Nephron (organoid): ENCODE measurements around the gene DEPDC1.
A peak's percentile ranks its signal among the peaks of the same experiment; 100 is the strongest.
"Not testable (repeated sequence)": the region's sequence is repeated elsewhere in the genome, so short reads cannot be mapped to it uniquely, and the experiment has no call there.

Experiments used
- H3K27ac Mint-ChIP-seq, 3 experiments: 2 replicates each; pipeline ENCODE4 v1.8.0; 2020; ENCODE audit warnings: mixed read lengths in 3 of 3, mild to moderate bottlenecking in 2 of 3, moderate library complexity in 1 of 3
- H3K27me3 Mint-ChIP-seq: 2 replicates; pipeline ENCODE4 v1.8.0; 2021; ENCODE audit warnings: low read depth, mild to moderate bottlenecking, moderate library complexity, mixed read lengths
- H3K36me3 Mint-ChIP-seq: 2 replicates; pipeline ENCODE4 v1.8.0; 2020; ENCODE audit warnings: low read depth, mixed read lengths
- H3K4me1 Mint-ChIP-seq: 2 replicates; pipeline ENCODE4 v1.8.0; 2020; ENCODE audit warnings: mixed read lengths
- H3K4me3 Mint-ChIP-seq, 3 experiments: 2 replicates each; pipeline ENCODE4 v1.8.0; 2020; ENCODE audit warnings: mild to moderate bottlenecking in 3 of 3, mixed read lengths in 3 of 3, moderate library complexity in 2 of 3
- H3K9me3 Mint-ChIP-seq: 2 replicates; pipeline ENCODE4 v1.8.0; 2020; ENCODE audit warnings: mixed read lengths
- TF ChIP-seq, protein P1 (sequence below), 3 experiments: fragments of 200-600 bp; sonication (generic); IDR thresholded peaks; one replicate each; pipeline ENCODE4 v1.5.0; 2021; ENCODE audit warnings: antibody characterized with exemption in 3 of 3; ENCODE audit not compliant: unreplicated experiment in 3 of 3

Gene DEPDC1

DNA sequence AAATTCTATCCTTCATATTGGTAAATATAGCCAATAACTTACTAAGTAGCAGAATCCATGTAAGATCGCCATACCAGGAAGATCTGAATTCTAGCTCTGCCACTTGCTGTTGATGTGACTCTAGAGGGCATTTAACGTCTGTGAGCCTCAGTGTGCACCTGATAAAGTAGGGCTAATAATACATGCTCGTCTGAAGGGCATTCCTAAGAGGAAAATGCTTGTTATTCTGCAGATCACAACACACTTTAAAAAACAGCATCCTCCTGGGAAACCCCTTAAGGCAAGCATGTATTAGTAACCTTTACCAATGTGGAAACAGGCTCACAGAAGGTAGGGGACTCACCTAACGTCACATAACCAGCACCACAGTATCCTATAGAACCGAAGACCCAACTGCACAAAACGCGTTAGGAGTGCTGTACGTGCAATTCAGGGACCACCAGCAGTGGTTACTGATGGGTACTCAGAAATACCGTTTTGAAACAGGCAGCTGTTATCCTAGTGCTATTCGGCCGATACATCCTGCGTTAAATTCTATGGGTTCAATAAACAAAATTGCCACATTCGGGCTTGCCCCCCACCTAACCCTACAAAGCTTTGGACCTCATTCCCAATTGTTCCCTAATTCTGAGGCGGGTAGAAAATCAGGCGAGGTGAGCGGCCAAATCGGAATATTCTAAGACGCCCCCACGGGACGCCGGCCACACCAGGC is 758 bp downstream of the DEPDC1 start:
- Mint-ChIP-seq H3K4me1 (peaks cover 26% of the 10 kb centered on the region), H3K9me3 (no peaks in the 10 kb centered on the region), H3K4me3 (peak overlapping the region; percentile 95 to 96 (median 95)), H3K36me3 (peaks cover 8% of the 10 kb centered on the region), H3K27me3 (peaks cover 6% of the 10 kb centered on the region), H3K27ac (peak overlapping the region; percentile 51 to 87 (median 70))
- TF ChIP-seq, protein P1, sequence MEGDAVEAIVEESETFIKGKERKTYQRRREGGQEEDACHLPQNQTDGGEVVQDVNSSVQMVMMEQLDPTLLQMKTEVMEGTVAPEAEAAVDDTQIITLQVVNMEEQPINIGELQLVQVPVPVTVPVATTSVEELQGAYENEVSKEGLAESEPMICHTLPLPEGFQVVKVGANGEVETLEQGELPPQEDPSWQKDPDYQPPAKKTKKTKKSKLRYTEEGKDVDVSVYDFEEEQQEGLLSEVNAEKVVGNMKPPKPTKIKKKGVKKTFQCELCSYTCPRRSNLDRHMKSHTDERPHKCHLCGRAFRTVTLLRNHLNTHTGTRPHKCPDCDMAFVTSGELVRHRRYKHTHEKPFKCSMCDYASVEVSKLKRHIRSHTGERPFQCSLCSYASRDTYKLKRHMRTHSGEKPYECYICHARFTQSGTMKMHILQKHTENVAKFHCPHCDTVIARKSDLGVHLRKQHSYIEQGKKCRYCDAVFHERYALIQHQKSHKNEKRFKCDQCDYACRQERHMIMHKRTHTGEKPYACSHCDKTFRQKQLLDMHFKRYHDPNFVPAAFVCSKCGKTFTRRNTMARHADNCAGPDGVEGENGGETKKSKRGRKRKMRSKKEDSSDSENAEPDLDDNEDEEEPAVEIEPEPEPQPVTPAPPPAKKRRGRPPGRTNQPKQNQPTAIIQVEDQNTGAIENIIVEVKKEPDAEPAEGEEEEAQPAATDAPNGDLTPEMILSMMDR (IDR thresholded peaks at IDR 0.05; ENCODE audit: unreplicated experiment in 3 of 3): no peak

DNA sequence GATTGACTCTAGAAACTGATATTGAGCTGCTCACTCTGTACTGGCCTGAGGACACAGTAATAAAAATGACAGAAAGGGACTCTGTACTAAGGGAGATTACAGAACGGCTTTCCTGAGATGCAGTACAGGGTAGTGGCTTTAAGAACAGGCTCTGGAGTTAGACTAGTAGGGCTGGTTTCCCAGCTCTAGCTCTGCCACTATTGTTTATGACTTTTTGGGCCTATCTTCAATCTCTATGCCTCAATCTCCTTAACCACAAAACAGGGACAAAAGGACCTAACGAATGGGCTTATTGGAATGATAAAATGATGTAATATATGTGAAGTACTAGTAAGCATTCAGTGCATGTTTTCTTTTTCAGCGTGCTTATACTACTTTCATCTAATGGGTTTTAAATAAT is 1.4 kb downstream of the DEPDC1 start:
- Mint-ChIP-seq H3K27me3 (peaks cover 6% of the 10 kb centered on the region), H3K9me3 (no peaks in the 10 kb centered on the region), H3K4me3 (peak overlapping the region; percentile 95 to 96 (median 95)), H3K27ac (peak overlapping the region in 1 of 3 experiments; percentile 70), H3K36me3 (peaks cover 14% of the 10 kb centered on the region), H3K4me1 (peaks cover 26% of the 10 kb centered on the region)
- TF ChIP-seq, protein P1 (IDR thresholded peaks at IDR 0.05; ENCODE audit: unreplicated experiment in 3 of 3): no peak

DNA sequence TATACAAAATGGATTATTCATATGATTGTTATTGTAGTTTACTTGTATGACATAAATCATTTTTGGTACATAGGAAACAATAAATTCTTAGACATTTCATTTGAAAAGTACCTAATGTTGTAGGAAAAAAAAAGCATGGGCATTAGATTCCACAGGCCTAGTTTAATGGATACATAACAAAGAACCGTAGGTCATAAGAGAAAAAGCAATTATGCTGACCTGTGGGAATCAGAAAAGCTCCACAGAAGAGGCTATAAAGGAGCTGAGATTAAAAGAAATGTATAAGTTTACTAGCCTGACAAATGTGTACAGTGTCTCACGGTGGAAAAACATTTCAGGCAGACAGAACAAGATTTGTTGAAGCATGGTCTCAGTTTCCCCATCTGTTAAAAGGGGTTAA is 3.7 kb downstream of the DEPDC1 start:
- no peaks in the 10 kb centered on the region for H3K27me3 Mint-ChIP-seq
- peaks cover 24% of the 10 kb centered on the region for H3K36me3 Mint-ChIP-seq
- H3K4me1 Mint-ChIP-seq: peaks cover 26% of the 10 kb centered on the region
- no peak overlapping the region for H3K27ac Mint-ChIP-seq
- TF ChIP-seq, protein P1 (IDR thresholded peaks at IDR 0.05; ENCODE audit: unreplicated experiment in 3 of 3): no peak
- H3K9me3 Mint-ChIP-seq: no peaks in the 10 kb centered on the region
- no peak overlapping the region for H3K4me3 Mint-ChIP-seq

DNA sequence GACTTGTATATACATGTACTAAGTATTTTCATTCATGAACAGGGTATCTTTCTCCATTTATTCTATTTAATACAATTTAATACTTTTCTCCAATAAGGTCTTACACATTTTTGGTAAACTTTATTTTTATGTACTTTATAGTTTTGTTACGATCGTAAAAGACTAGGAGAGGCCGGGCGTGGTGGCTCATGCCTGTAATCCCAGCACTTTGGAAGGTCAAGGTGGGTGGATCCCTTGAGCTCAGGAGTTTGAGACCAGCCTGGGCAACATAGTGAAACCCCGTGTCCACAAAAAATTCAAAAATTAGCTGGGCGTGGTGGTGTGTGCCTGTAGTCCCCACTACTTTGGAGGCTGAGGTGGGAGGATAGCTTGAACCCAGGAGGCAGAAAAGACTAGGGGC is 4.6 kb downstream of the DEPDC1 start:
- H3K27ac Mint-ChIP-seq, H3K9me3 Mint-ChIP-seq, H3K4me3 Mint-ChIP-seq, H3K27me3 Mint-ChIP-seq: not testable (repeated sequence)
- H3K4me1 Mint-ChIP-seq: peaks cover 19% of the 10 kb centered on the region
- peaks cover 25% of the 10 kb centered on the region for H3K36me3 Mint-ChIP-seq

DNA sequence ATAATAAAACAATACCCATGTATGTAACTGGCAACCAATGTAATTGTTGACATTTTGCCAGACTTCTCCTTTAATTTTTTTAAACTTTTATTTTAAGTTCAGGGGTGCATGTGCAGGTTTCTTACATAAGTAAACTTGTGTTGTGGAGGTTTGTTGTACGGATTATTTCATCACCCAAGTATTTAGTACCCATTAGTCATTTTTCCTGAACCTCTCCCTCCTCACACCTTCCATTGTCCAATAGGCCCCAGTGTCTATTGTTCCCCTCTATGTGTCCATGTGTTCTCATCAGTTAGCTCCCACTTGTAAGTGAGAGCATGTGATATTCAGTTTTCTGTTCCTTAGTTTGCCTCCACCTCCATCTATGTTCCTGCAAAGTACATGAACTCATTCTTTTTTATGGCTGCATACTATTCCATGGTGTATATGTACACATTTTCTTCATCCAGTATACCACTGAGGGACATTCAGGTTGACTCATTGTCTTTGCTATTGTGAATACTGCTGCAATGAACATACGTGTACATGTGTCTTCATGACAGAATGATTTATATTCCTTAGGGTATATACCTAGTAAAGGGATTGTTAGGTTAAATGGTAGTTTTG is 6.7 kb downstream of the DEPDC1 start:
- no peak overlapping the region for H3K4me3 Mint-ChIP-seq
- H3K9me3 Mint-ChIP-seq: no peaks in the 10 kb centered on the region
- TF ChIP-seq, protein P1 (IDR thresholded peaks at IDR 0.05; ENCODE audit: unreplicated experiment in 3 of 3): no peak
- no peaks in the 10 kb centered on the region for H3K27me3 Mint-ChIP-seq
- H3K4me1 Mint-ChIP-seq: peaks cover 6% of the 10 kb centered on the region
- H3K36me3 Mint-ChIP-seq: peaks cover 39% of the 10 kb centered on the region
- H3K27ac Mint-ChIP-seq: no peak overlapping the region

DNA sequence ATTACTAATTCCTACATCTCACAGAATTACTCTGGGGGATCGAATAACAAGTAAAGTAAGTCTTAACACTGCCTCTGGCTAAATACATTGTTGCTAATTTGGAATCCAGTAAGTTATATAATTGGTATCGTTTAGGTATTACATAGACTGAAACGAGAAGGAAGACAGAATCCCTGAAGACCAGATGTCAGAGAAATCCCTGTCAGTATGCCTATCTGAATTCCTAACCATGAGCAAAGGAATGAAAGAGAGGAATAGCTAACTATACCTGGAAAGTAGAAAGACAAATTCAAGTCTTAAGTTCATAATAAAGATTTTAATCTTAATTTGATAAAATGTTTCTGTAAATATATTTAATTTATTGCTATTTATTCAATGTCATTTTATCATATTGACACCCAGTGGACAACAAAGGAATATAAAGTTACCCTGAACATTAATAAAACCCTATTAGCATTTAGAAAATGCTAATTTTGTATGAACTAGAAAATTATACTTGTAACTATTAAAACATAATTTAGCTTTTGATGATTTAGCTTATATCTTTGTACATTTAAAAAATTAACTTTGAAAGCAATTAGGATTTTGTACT is 11.4 kb downstream of the DEPDC1 start:
- H3K36me3 Mint-ChIP-seq: peaks cover 45% of the 10 kb centered on the region
- H3K4me3 Mint-ChIP-seq: no peak overlapping the region

More for the DNA sequence above, 11.4 kb downstream of the DEPDC1 start:
- no peaks in the 10 kb centered on the region for H3K4me1 Mint-ChIP-seq
- no peak overlapping the region for H3K27ac Mint-ChIP-seq
- no peaks in the 10 kb centered on the region for H3K9me3 Mint-ChIP-seq
- no peaks in the 10 kb centered on the region for H3K27me3 Mint-ChIP-seq
- TF ChIP-seq, protein P1 (IDR thresholded peaks at IDR 0.05; ENCODE audit: unreplicated experiment in 3 of 3): no peak
